ENCODE measurements around the gene TMEM209.
"Not testable (repeated sequence)": the region's sequence is repeated elsewhere in the genome, so short reads cannot be mapped to it uniquely, and the experiment has no call there.

Gene TMEM209

GRCh38 chr7:130141884-130142653 is 63.1 kb downstream of the TMEM209 start:
- no peak for DNase-seq

GRCh38 chr7:130141161-130141883 is 63.9 kb downstream of the TMEM209 start:
- peak; percentile 78 for DNase-seq

- DNase-seq = no peak
Observed at GRCh38 chr7:130140551-130141160, 64.5 kb downstream of the TMEM209 start.

- DNase-seq = no peak
Observed at GRCh38 chr7:130139193-130139960, 65.8 kb downstream of the TMEM209 start.

GRCh38 chr7:130137207-130137606 is 68.0 kb downstream of the TMEM209 start:
- no peak for DNase-seq

GRCh38 chr7:130136579-130137167 is 68.5 kb downstream of the TMEM209 start:
- no peak for DNase-seq

GRCh38 chr7:130135208-130136205 is 69.7 kb downstream of the TMEM209 start:
- DNase-seq = no peak

- no peak for DNase-seq
Observed at GRCh38 chr7:130134726-130135125, 70.5 kb downstream of the TMEM209 start.

- DNase-seq = peak; percentile 8
Observed at GRCh38 chr7:130134106-130134636, 71.0 kb downstream of the TMEM209 start.

- DNase-seq = no peak
Observed at GRCh38 chr7:130133029-130133782, 72.0 kb downstream of the TMEM209 start.

- DNase-seq = no peak
Observed at GRCh38 chr7:130131964-130132875, 73.0 kb downstream of the TMEM209 start.

GRCh38 chr7:130131191-130131834 is 73.9 kb downstream of the TMEM209 start:
- no peak for DNase-seq

- no peak for DNase-seq
Observed at GRCh38 chr7:130129011-130129411, 76.2 kb downstream of the TMEM209 start.

GRCh38 chr7:130127821-130128317 is 77.3 kb downstream of the TMEM209 start:
- no peak for DNase-seq

- no peak for DNase-seq
Observed at GRCh38 chr7:130127404-130127803, 77.8 kb downstream of the TMEM209 start.

- DNase-seq = not testable (repeated sequence)
Observed at GRCh38 chr7:130126840-130127239, 78.4 kb downstream of the TMEM209 start.

GRCh38 chr7:130124711-130125110 is 80.5 kb downstream of the TMEM209 start:
- no peak for DNase-seq

- DNase-seq = no peak
Observed at GRCh38 chr7:130123501-130123900, 81.7 kb downstream of the TMEM209 start.

All from NCI-H774 (cell line).